Stimulated activated CD8-positive, alpha-beta memory T cell treated with anti-CD3 and anti-CD28 coated beads, Interleukin-15, amount 100 ng/mL, for 48 hours (primary cell): ENCODE results near the gene C1QTNF9B.
"Not testable (repeated sequence)": the region's sequence is repeated elsewhere in the genome, so short reads cannot be mapped to it uniquely, and the experiment has no call there.

ENCODE experiments used
- DNase-seq, 2 donors: peaks; one replicate each; pipeline ENCODE4 v3.0.0-alpha.2; 2020; ENCODE audit warnings: low read depth in 2 of 2

The C1QTNF9B gene

GRCh38 chr13:23894746-23895145, 2.6 kb downstream of the C1QTNF9B start:
- DNase-seq = not testable (repeated sequence)

DNA sequence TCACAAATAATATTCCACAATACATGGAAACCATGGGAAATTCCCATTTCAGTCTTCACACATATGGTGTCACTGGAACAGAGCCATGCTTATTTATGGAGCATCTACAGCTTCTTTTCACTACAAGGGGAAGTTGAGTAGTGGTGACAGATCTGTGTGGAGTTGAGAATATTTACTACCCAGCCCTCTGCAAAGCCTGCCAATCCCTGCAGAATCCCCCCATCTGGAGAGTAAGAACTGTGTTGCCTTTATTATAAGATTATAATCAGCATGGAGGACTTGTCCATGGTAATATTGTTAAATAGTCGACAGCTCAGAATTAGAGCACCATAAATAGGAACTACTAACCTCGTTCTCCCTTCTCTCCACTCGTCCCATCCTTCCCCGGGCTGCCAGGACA, 3.5 kb downstream of the C1QTNF9B start:
- DNase-seq = not testable (repeated sequence)

- no peak for DNase-seq
These were observed 7.4 kb downstream of the C1QTNF9B start for GRCh38 chr13:23889615-23890607.

- peak; percentile 90 to 92 for DNase-seq
These were observed 8.4 kb downstream of the C1QTNF9B start, which contains the start of gene MIPEP for GRCh38 chr13:23888658-23889614. Gene MIPEP, minus strand, starts transcription at chr13:23889400. Its CDS starts 80 bp downstream, at chr13:23889320.

DNA sequence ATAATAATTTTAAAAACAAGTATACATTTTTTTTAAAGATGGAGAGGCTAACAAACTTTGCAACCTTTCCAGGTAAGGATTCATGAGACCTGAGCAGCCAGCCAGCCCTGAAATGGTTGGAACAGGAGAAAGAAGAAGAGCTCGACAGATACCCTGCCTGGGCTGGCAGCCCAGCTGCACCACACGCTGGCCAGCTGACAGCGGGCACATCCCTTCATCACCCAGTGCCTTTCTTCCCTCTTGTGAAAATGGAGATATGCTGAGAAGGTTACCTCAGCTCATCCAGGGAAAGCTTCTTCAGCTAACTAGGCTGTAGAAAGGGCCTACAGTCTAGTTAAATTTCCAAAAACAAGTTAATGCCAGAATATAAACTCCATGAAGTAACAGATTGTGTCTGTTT, 12.9 kb downstream of the C1QTNF9B start:
- DNase-seq = not testable (repeated sequence)

GRCh38 chr13:23883255-23883654, 14.0 kb downstream of the C1QTNF9B start:
- DNase-seq = no peak

GRCh38 chr13:23881402-23881800, 15.9 kb downstream of the C1QTNF9B start:
- not testable (repeated sequence) for DNase-seq

DNA sequence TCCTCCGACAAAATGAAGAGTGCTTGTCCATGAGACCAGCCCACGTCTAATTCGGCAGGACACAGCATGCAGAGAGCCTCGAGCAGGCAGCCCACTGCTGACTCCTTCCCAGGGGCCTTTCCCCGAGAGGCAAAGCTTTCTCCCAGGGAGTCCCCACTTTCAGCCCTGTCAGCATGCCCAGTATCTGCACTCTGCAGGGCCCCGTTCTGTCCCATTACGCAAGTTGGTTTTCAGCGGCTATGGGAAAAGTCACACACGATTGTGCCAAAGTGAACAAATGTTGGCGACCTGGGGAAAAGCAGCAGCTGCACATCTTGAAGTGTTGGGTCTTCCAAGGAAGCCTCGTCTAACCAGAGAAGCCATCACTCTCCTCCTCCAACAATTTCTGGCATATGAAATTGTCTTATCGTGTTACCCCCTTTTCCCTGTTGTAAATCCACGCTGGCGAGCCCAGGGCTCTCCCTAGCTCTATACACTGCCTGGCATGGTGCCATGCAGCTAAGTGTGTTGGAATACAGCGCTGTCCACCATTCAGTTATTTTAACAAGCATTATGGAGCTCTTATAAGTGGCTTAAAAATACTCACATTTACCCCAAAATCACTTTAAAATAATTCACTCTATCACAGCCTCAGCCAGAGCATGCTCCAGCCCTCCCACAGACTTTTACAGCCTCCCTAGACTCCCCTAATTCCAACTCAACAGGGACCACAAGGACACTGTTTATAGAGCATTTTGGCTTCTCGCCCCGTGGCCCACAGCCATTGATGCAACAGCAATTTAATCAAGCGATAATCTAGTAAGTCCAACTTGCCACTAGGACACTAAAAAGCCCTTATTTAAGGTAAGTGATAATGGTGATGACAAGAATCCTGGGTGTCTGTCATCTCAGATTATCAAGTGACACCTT, 16.6 kb downstream of the C1QTNF9B start:
- DNase-seq = not testable (repeated sequence)

- no peak for DNase-seq
These were observed 20.0 kb downstream of the C1QTNF9B start for GRCh38 chr13:23877286-23877685.

DNA sequence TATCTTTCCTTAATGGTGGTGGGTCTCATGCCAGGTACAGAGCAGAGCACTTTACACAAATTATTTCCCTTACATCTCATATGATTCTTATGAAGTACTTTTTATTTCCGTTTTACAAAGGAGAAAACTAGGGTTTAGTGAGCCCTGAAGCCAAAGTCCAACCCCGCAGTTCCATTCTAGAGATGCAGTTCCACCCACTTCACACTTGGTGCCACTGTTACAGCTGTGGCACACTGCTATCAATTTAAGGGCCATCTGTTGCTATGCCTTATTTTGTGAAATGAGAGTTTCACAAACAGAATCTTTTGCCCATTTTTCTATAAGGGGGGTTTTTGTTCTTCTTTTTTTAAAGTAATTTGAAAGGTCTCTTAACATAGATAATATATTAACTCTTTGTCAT, 21.0 kb downstream of the C1QTNF9B start:
- no peak for DNase-seq

DNA sequence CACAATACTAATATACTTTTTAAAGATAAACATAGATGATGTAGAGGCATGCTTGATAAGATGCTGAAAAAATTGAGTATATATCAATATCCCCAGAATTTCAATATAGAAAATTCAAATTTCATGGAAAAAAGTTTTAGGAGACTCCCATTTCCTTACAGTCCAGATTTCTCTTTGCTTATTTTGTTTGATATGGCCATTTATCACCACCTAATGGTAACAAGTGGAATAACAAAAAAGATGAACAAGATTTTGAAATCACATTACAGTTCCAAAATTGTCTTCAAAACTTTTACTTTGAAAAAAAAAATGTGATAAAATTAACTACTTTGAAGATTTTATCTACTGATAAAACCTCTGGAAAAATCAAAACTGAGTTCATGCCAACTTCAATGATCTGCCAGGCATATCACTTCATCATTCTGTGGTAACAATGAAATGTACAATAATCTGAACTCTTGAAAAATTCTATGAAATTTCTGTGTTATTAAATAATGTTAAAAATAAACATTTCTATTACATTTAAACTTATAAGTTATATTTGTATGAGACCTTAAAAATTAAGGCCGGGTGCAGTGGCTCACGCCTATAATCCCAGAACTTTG, 25.6 kb downstream of the C1QTNF9B start:
- no peak for DNase-seq

DNA sequence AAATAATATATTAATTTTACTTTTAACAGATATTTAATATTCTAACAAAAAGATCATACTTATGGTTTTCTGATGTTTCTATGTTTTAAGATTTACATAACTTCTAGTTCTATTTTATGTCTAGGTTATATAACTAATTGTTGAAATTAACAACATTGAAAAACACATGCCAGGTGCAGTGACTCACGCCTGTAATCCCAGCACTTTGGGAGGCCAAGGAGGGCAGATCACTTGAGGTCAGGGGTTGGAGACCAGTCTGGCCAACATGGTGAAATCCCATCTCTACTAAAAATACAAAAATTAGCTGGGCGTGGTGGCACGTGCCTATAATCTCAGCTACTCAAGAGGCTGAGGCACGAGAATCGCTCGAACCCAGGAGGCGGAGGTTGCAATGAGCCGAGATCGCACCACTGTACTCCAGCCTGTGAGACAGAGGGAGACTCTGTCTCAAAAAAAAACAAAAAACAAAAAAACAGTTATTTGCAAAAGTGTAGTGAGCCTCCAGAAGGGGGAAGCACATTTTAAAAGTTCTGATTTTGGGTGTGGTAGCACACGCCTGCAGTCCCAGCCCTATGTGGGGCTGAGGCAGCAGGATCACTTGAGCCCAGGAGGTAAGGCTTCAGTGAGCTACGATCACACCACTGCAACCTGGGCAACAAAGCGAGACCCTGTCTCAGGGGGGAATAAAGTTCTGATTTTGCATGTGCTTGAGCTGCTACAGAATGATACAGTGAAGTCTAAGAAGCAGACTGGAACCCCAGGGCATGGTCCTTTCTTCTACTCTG, 26.8 kb downstream of the C1QTNF9B start:
- no peak for DNase-seq

- DNase-seq = no peak
These were observed 28.8 kb downstream of the C1QTNF9B start for GRCh38 chr13:23868521-23868920.

DNA sequence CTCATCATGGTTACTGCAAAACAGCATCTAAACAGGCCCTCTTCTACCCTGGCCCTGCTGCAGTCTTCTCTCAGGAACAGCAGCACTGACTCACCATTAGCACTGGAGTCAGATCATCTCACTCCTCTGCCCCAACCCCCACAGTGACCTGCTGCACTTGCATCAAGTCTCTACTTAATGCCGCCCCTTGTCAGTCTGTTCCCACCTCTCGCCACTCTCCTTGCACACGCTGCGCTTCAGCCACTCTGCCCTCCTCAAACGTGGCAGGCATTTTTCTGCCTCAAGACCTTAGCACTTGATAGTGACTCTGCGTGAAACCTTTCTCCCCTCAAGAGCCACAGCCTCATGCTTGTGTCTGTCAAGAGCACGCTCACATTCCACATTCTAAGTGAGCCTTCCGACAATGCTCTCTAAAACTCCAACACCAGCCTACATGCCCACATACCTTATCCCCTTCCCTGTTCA, 30.2 kb downstream of the C1QTNF9B start:
- no peak for DNase-seq

DNA sequence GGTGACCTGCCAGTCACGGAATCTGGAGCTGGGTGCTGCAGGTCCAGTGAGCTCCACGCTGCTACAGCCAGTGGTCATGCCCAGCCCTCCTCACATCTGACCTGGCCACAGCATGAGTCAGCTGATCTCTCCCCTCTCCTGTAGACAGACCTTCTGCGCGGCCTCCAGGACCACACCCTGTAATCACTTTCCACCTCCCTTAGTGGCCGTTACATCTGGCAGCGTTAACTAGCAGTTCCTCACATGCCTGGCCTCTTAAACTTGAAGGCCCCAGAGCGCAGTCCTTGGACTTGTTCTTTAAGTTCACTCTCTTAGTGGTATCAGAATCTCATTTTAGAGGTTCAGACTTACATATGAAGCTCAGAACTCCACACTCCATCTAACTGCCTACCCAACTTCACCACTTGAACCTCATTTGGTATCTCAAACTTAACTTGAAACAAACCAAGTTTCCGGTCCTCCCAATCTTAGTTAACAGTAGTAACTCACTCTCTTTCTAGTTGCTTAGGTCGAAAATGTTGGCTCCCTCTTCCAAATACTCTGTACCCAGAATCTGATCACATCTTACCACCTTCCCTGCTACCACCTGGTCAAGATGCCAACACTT, 30.8 kb downstream of the C1QTNF9B start:
- DNase-seq = no peak

- DNase-seq = no peak
These were observed 31.4 kb downstream of the C1QTNF9B start for GRCh38 chr13:23865906-23866305.

GRCh38 chr13:23865026-23865425, 32.3 kb downstream of the C1QTNF9B start:
- DNase-seq = no peak

- no peak for DNase-seq
These were observed 36.0 kb downstream of the C1QTNF9B start for GRCh38 chr13:23861310-23861709.

- DNase-seq = no peak
These were observed 37.4 kb downstream of the C1QTNF9B start for GRCh38 chr13:23859904-23860303.
